Measurements from ENCODE around the gene IQCF5. TPM values are rescaled to one million over a fixed set of nuclear protein-coding genes. Genes with fewer than 3 reads are reported as not detected.
"Not testable (repeated sequence)": the region's sequence is repeated elsewhere in the genome, so short reads cannot be mapped to it uniquely, and the experiment has no call there.

The IQCF5 gene
- total RNA-seq, 1 experiment from 2014 or later = not detected

DNA sequence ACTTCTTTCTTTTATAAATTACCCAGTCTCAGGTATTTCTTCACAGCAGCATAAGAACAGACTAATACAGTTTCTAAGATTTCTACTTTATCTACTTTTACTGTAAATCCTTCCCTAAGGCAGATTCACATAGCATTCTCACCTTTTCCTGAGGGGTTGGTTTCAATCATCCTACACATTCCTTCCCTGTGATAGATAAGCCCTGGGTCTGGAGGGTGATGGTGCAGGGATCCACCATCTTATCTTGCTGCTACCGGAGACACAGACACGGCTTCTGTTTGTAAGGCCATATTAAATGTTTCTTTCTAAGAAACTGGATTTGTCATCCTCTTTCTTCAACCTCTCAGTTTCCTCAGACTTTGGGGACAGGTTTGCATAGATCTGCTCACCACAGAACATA is 6.1 kb downstream of the IQCF5 start:
- no peak overlapping the region for H3K4me3 Mint-ChIP-seq (ENCODE audit: low read depth, unreplicated experiment)
- no peak for DNase-seq
- peaks cover 2% of the 10 kb centered on the region for H3K4me1 Mint-ChIP-seq (ENCODE audit: low read depth, unreplicated experiment)
- intact Hi-C loops (cut with micrococcal nuclease; ENCODE audit: unreplicated experiment) = no loop called here
- H3K27ac Mint-ChIP-seq (ENCODE audit: unreplicated experiment) = no peak overlapping the region
- no peaks in the 10 kb centered on the region for H3K9me3 Mint-ChIP-seq (ENCODE audit: low read depth, unreplicated experiment)
- no peaks in the 10 kb centered on the region for H3K36me3 Mint-ChIP-seq (ENCODE audit: insufficient read depth, unreplicated experiment)
- no TSS peak for BruUV-seq (replicated peaks)
- H3K27me3 Mint-ChIP-seq (ENCODE audit: unreplicated experiment) = no peaks in the 10 kb centered on the region
- TF ChIP-seq, protein P1, sequence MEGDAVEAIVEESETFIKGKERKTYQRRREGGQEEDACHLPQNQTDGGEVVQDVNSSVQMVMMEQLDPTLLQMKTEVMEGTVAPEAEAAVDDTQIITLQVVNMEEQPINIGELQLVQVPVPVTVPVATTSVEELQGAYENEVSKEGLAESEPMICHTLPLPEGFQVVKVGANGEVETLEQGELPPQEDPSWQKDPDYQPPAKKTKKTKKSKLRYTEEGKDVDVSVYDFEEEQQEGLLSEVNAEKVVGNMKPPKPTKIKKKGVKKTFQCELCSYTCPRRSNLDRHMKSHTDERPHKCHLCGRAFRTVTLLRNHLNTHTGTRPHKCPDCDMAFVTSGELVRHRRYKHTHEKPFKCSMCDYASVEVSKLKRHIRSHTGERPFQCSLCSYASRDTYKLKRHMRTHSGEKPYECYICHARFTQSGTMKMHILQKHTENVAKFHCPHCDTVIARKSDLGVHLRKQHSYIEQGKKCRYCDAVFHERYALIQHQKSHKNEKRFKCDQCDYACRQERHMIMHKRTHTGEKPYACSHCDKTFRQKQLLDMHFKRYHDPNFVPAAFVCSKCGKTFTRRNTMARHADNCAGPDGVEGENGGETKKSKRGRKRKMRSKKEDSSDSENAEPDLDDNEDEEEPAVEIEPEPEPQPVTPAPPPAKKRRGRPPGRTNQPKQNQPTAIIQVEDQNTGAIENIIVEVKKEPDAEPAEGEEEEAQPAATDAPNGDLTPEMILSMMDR (IDR thresholded peaks at IDR 0.05; ENCODE audit: unreplicated experiment) = no peak
- CTCF ChIA-PET = no interaction called here

DNA sequence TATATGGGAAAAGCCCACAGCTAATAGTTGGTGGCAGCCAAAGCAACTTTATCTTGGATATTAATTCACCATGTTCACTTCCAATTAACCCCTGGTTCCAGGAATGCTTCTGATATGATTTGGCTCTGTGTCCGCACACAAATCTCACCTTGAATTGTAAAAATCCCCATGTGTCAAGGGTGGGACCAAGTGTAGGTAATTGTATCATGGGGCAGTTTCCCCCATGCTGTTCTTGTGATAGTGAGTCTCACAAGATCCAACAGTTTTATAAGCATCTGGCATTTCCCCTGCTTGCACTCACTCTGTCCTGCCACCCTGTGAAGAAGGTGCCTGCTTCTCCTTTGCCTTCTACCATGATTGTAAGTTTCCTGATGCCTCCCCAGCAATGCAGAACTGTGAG is 6.5 kb downstream of the IQCF5 start:
- intact Hi-C loops (cut with micrococcal nuclease; ENCODE audit: unreplicated experiment); H3K4me3 Mint-ChIP-seq (ENCODE audit: low read depth, unreplicated experiment); DNase-seq; BruUV-seq (replicated peaks); H3K27ac Mint-ChIP-seq (ENCODE audit: unreplicated experiment); CTCF ChIA-PET; H3K27me3 Mint-ChIP-seq (ENCODE audit: unreplicated experiment); H3K4me1 Mint-ChIP-seq (ENCODE audit: low read depth, unreplicated experiment); H3K9me3 Mint-ChIP-seq (ENCODE audit: low read depth, unreplicated experiment); H3K36me3 Mint-ChIP-seq (ENCODE audit: insufficient read depth, unreplicated experiment): not testable (repeated sequence)

DNA sequence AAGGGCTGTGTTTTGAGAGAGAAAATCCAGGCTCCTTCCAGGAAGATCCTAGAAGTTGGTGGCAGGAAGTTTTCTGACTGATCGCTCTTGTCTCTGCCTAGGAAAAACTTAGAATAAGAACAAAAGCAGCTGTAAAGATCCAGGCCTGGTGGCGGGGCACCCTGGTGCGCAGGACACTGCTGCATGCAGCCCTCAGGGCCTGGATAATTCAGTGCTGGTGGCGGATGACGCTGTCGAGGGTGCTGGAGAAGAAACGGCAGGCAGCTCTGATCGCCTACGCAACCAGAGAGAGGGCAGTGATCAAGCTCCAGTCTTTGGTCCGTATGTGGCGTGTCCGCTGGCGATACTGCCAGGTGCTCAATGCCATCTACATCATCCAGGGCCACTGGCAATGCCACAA is 12.5 kb downstream of the IQCF5 start:
- Mint-ChIP-seq H3K9me3 (ENCODE audit: low read depth, unreplicated experiment) (no peaks in the 10 kb centered on the region), H3K27me3 (ENCODE audit: unreplicated experiment) (peaks cover 9% of the 10 kb centered on the region), H3K27ac (ENCODE audit: unreplicated experiment) (no peak overlapping the region), H3K4me3 (ENCODE audit: low read depth, unreplicated experiment) (no peak overlapping the region), H3K4me1 (ENCODE audit: low read depth, unreplicated experiment) (no peaks in the 10 kb centered on the region), H3K36me3 (ENCODE audit: insufficient read depth, unreplicated experiment) (no peaks in the 10 kb centered on the region)
- TF ChIP-seq, protein P1 (IDR thresholded peaks at IDR 0.05; ENCODE audit: unreplicated experiment) = no peak
- intact Hi-C loops (cut with micrococcal nuclease; ENCODE audit: unreplicated experiment) = no loop called here
- no TSS peak for BruUV-seq (replicated peaks)
- DNase-seq = no peak
- CTCF ChIA-PET = no interaction called here

DNA sequence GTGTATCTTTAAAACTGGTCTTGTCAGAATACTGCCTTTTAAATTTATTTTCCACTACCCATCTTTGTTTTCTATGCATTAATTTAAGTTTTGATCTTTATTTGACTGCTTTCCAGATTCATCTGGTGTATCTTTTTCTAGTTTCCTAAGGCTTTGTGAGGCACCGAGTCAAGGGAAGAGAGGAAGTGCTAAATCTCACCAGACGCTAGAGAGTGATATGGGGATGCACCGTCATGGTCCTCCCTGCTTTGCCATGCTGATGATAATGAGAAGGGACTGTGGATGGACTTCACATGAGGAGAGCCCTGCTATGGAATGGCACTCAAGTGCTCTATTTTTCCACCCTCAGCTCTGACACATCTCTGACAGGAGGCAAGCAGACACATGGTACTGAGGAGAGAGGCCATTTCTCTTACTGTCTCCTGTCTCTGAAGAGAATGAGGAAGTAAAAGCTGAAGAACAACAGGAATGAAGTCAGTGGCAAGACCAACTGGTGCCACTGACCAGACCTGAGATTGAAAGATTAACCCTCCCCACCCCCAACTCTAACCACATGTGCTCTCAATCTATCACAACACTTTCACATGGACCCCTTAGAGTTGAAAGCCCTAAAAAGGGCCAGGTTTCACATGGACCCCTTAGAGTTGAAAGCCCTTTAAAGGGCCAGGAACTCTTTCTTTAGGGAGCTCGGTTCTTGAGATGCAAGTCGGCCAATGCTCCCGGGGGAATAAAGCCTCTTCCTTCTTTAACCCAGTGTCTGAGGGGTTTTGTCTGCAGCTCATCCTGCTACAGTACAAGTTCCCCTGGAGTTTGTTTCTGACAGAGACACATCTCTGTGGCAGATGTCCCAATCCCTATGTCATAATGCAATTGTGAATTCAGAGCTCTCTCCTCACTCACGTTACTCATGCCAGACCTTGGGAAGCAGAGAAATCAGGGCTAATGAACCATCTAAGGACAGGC is 14.4 kb downstream of the IQCF5 start, which contains the start of gene IQCF2:
IQCF2 (plus strand) TSS at position 913 of the 963 bp plus-strand sequence. CDS start 52 bp downstream, outside the sequence.
- H3K9me3 Mint-ChIP-seq (ENCODE audit: low read depth, unreplicated experiment) = no peaks in the 10 kb centered on the region
- no peak for DNase-seq
- no TSS peak for BruUV-seq (replicated peaks)
- CTCF ChIA-PET = no interaction called here
- TF ChIP-seq, protein P1 (IDR thresholded peaks at IDR 0.05; ENCODE audit: unreplicated experiment) = no peak
- H3K36me3 Mint-ChIP-seq (ENCODE audit: insufficient read depth, unreplicated experiment) = no peaks in the 10 kb centered on the region
- intact Hi-C loops (cut with micrococcal nuclease; ENCODE audit: unreplicated experiment) = no loop called here
- peaks cover 9% of the 10 kb centered on the region for H3K27me3 Mint-ChIP-seq (ENCODE audit: unreplicated experiment)
- H3K4me1 Mint-ChIP-seq (ENCODE audit: low read depth, unreplicated experiment) = no peaks in the 10 kb centered on the region
- no peak within 1 kb of the TSS for H3K27ac Mint-ChIP-seq (ENCODE audit: unreplicated experiment)
- H3K4me3 Mint-ChIP-seq (ENCODE audit: low read depth, unreplicated experiment) = no peak within 1 kb of the TSS

- DNase-seq; BruUV-seq (replicated peaks); H3K36me3 Mint-ChIP-seq (ENCODE audit: insufficient read depth, unreplicated experiment); CTCF ChIA-PET; H3K9me3 Mint-ChIP-seq (ENCODE audit: low read depth, unreplicated experiment); H3K4me1 Mint-ChIP-seq (ENCODE audit: low read depth, unreplicated experiment); intact Hi-C loops (cut with micrococcal nuclease; ENCODE audit: unreplicated experiment); H3K27ac Mint-ChIP-seq (ENCODE audit: unreplicated experiment); H3K4me3 Mint-ChIP-seq (ENCODE audit: low read depth, unreplicated experiment); H3K27me3 Mint-ChIP-seq (ENCODE audit: unreplicated experiment): not testable (repeated sequence)
These were observed 20.0 kb downstream of the IQCF5 start for GRCh38 chr3:51855411-51855810.
